ENCODE results near the gene DAPP1.
"Not testable (repeated sequence)": the region's sequence is repeated elsewhere in the genome, so short reads cannot be mapped to it uniquely, and the experiment has no call there.

Gene DAPP1

DNA sequence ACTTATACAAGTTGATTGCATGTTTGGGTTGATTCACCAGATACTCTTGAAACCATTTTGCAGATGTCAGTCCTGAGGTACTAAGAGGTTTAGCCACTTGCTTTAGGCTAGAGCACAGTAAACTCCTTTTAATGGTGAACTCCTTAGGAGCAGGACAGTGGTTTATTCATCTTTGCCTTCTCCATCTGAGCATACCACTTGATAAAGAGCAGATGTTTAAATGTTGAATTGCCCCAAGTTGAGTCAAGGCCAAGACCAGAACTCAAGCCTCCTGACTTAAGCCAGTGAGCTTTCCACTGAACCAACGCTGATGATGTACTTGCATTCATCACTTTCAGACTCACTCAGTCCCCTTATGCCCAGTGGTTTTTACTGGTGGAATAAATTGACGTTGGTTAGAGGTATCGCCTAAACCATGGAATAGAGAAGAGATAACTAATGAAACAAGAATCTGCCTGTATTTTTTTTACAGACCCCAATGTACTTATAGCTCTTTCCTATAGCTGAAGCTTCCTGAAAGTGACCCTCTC, 7.5 kb downstream of the DAPP1 start:
- no peak for DNase-seq (ENCODE audit: low read depth)

DNA sequence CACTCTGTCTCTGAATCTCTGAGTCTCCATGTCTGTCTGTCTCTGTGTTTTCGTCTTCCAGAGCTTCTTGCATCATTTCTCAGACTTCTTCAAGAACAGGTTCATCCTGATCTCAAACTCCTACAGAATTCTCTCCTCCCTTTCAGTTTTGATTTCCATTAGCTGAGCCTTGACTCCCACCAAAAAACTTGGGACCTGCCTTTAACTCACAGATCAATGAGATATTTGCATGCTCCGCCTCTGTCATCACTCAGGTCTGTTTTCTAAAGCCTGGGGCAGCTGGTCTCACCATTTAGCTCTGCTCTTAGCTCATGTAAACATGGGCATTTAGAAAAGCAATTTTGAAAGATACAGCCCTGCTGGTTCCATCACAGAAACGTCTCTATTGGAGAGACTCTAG, 8.6 kb downstream of the DAPP1 start:
- DNase-seq (ENCODE audit: low read depth) = no peak

DNA sequence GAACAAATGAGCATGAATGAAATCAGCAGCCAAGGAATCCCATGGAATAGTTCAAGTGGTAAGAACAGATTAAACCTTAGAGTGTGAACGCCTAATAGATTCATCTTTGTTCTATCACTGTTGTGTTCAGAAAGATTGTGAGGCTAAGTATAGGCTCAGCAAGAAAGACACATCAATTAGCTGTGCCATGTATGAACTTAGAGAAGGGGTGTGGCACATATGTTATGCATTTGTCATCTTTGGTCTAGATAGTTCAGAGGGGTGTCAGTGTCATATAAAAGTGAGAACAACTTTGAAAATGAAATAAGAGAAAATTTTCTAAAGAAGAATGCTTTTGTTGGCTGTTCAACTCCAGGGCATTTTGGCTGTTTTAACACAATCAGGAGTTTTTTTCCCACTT, 9.4 kb downstream of the DAPP1 start:
- no peak for DNase-seq (ENCODE audit: low read depth)

DNA sequence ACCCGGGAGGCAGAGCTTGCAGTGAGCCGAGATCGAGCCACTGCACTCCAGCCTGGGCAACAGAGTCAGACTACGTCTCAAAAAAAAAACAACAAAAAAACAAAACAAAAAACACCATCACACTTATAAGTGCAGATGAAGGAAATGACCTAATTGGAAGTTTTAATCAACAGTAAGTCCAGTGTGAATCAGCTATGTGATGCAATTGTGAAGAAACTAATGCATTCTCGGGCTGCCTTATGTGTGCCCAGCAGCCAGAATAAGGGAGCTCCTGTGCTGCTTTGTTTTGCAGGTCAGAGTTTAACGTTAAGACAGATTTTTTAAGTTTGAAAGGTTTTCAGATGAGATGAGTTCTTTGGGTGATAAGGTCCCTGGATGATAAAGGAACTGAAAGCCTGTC, 10.8 kb downstream of the DAPP1 start:
- DNase-seq (ENCODE audit: low read depth) = no peak

DNA sequence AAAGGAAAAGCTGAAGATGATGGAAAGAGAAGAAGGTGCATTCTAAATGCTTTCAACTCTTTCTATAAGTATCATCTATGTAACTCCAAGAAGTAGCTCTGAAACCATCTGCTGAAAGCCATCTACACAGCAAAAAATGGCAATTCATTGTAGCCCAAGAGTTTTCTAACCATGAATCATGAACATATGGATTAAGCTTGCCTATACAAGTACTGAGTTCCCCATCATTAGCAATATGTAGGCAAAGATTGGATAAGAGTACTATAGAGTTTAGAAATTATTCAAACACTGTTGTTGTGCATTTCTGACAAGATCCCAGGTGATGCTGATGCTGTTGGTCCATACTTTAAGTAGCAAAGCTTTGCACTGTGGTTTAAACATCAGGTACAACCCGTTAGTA, 11.2 kb downstream of the DAPP1 start:
- no peak for DNase-seq (ENCODE audit: low read depth)

DNA sequence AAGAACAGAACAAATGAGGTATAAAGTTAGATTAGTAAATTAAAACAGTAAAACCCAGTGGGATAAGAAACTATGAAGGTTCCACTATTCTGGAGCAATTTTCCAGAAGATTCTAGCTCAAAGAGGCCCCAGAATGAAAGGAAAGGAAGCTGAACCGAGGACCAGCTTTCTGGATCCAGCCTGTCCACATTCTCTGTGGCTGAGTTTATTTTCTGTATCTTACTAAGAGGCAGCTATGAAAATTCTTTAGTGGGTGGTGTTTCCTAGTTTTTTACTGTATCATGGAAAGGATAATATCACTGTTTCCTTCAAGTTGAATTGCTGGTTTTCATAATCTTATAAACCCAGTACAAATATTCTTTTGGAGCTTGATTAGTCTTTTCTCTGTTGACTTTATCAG, 11.8 kb downstream of the DAPP1 start:
- DNase-seq (ENCODE audit: low read depth) = no peak

DNA sequence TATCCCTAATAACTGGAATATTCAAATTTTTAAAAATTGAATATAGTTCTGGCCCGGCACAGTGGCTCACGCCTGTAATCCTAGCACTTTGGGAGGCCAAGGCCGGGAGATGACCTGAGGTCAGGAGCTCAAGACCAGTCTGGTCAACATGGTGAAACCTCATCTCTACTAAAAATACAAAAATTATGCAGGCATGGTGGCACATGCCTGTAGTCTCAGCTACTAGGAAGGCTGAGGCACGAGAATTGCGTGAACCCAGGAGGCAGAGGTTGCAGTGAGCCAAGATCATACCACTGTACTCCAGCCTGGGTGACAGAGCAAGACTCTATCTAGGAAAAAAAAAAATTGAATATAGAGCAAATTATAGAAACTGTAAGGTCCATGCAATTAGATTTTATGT, 13.4 kb downstream of the DAPP1 start:
- not testable (repeated sequence) for DNase-seq (ENCODE audit: low read depth)

DNA sequence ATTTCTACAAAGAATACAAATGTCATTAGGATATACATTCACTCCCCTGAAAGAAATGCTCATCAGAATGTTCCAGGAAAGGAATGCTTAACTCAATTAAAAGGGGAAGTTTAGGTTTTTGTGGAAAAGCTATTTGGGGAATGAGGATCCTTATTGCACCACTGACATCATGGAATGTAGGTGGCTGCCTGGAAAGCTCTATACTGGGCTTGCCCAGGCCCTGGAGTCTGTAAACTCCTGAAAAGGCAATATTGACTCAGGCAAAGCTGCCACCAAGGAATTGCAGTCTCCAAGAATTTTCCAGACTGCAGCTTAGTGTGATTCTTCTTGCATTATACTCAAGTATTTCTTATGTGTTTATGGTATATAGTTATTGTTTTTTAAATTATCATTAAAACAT, 15.7 kb downstream of the DAPP1 start:
- DNase-seq (ENCODE audit: low read depth) = no peak

DNA sequence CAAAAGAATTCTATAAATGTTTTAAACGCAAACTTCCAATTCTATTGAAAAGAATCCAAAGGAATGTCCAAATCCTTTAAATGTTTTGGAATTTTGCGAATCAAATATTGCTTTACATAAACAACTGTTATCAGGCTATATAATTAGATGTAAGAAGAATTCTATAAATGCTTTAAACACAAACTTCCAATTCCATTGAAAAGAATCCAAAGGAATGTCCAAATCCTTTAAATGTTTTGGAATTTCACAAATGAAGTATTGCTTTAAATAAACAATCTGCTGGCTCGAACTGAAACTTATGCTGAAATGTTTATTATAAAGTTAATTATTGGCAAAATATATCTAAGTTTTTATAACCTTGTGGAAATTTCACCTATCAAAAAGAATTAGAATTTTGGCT, 16.1 kb downstream of the DAPP1 start:
- DNase-seq (ENCODE audit: low read depth) = no peak

DNA sequence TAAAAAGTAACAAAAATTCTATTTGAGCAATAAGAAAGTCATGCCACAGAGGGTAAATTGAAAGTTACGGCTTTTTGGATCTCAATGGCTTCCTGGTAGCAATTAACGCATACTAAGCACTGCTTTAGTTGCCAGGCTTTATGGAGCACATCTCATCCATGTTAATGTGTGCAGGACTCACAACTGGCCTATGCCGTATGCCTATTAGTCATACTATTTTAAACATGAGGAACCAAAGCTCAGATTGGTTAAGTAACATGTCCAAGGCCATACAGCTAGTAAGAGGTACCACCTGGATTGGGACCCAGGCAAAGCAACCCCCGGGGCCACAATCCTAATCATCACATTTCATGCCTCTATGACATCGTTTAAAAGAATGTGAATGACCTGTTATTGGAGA, 17.1 kb downstream of the DAPP1 start:
- DNase-seq (ENCODE audit: low read depth) = no peak

DNA sequence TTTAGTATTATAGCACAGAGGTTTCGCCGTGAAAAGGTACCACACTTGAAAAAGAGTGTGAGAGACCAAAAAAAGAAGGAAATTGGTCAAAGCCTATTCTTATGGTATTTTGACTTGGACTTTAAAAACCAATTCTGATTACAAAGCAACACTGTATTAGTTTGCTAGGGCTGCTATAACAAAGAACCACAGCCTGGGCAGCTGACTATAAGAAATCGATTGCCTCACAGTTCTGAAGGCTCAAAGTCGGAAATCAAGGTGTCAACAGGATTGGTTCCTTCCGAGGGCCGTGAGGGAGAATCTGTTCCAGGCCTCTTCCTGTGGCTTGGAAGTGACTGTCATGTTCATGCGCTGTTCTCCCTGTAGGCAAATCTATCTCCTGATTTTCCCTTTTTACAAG, 17.9 kb downstream of the DAPP1 start:
- DNase-seq (ENCODE audit: low read depth) = no peak

DNA sequence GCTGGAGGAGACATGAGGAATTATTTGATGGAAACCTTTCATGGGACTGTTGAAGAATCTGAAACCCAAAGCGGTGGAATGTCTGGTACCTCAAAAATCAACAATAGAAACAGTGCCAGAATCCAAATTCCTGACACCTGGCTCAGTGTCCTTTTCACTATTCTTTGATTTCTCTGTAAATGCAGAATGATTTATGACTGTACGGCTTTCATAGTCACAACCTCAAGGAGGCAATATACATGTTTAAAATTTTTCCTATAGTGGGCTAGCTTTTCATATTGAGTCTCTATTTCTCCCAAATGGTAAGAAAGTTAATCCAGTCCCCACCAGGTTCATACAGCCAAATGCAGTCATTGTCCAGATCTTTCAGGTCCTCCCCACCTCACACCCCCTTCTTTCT, 19.3 kb downstream of the DAPP1 start:
- DNase-seq (ENCODE audit: low read depth) = no peak

DNA sequence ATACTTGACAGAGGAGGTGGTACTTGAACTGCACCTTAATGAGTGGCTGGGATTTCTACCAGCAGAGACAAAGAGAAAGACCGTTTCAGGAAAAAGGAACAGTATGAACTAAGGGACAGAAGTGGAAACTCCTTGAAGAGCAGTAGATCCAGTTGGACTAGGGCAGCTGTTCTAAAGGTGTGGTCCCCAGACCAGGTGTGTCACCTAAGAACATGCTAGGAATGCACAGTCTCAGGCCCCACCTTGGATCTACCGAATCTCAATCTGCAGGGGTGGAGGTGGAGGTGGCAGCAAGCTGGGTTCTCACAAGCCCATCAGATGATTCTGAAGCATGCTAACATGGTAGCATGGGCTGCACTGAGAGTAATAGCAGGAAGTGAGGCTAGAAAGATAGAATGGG, 22.3 kb downstream of the DAPP1 start:
- DNase-seq (ENCODE audit: low read depth) = no peak

DNA sequence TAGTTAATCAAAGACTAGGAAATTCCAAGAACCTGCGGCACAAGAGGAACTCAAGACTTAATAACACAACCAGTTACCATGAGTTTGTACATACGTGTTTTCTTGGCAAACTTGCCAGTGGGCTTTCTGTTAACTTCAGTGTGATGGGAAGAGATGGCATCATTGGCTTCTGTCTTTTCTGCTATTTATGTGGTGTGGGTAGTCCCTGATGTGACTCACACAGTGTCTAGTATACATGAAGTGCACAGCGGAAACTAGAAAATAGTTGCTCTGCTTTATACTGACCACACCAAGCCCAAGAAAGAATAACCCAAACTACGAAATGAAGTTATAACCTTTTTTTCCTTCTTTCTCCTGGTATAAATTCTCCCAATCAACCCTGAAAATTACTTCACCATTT, 24.5 kb downstream of the DAPP1 start:
- DNase-seq (ENCODE audit: low read depth) = no peak

DNA sequence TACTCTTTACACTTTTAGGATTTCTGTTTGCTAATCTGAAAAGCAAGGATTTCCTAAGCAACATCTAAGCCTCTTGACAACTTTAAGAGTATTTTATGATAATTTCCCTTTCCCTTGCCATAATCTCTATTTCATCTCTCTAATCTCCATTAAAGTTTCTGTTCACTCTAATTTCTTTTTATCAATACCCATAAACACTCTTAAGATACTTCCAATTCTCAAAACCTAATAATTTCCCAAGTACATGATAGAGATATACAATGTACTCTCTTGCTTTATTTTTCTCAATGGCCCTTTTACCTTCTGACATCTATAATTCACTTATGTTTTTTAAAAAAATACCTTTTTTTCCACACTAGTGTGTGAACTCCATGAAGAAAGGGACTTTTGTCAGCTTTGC, 26.8 kb downstream of the DAPP1 start:
- DNase-seq (ENCODE audit: low read depth) = no peak

DNA sequence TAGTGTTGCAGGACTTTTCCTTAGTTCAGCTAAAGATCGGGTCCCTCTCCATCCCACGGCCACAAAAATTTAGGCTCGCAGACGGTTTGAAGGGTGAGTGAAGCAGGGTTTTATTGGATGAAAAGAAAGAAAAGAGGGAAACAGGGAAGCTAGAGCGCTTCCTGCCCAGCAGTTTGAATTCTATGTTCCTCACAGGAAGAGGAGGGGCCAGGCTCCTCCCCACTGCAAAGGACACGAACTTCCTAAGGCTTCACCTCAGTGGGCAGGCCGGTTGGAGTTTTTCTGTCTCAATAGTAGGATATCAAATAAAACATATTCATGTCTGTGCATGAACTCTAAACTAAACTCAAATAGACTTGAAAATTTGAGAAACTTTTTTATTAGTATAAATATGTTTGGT, 27.4 kb downstream of the DAPP1 start:
- no peak for DNase-seq (ENCODE audit: low read depth)

DNA sequence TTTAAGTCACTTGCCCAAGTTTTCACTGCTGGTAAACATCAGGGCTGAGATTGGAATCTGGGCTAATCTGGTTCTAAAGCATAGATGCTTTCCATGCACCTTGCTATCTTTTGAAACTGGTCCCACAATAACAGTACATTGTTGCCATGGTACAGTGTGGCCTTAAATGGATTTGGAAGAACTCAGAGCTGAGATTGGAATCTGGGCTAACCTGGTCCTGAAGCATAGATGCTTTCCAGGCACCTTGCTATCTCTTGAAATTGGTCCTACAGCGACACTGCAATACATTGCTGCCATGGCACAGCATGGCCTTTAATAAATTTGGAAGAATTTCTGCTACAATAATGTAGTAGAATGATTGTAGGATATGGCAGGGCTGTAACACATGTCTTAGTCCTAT, 28.6 kb downstream of the DAPP1 start:
- DNase-seq (ENCODE audit: low read depth) = no peak

DNA sequence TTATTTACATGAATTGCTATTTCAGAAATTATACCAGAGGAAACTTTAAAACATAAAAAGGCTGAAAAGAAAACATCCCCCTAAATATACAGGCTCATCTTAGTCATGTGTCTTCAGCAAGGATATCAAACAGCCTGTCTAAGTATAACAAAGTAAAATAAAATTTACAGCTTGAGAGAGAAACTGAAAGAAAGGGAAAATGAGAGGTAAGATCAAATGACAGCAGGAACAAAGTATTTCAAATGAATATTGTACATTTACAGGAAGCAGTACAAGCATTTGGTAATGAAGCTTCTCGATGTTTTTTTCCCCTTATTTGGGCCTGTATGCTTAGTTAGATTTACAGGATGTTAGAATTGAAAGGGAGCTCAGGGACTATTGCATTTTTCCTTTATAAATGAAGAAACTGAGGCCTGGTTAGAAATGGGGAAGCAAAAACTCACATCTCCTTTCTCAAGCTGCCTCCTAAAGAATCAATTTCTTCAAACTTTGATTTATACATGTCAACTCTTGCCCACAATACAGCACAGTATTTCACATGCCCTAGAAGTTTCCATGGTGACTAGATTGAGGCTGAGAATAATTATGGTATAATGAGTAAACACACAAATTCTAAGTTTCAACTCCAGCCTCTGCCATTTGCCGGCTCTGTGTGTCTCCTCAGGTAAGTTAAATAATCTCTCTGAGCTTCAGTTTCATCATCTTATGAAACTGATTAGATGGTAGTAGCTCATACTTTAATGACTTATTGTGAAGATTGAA, 29.3 kb downstream of the DAPP1 start:
- DNase-seq (ENCODE audit: low read depth) = no peak

DNA sequence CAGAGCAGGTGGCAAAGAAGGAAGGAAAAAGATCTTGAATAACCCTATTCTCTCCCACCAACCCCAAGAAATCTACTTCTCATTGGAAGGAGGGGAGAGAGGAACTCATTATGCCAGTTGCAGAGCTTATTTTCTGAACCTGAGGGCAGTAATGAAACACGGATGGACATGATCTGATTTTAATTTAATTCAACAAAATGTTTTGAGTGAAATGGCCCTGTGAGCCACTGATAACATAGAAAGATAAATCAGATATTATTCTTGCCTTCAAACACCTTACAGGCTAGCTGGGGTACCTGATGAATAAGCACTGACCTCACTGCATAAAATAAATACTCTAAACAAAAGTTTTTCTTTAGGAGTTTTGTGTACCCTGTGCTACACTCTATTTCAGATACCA, 30.3 kb downstream of the DAPP1 start:
- no peak for DNase-seq (ENCODE audit: low read depth)

DNA sequence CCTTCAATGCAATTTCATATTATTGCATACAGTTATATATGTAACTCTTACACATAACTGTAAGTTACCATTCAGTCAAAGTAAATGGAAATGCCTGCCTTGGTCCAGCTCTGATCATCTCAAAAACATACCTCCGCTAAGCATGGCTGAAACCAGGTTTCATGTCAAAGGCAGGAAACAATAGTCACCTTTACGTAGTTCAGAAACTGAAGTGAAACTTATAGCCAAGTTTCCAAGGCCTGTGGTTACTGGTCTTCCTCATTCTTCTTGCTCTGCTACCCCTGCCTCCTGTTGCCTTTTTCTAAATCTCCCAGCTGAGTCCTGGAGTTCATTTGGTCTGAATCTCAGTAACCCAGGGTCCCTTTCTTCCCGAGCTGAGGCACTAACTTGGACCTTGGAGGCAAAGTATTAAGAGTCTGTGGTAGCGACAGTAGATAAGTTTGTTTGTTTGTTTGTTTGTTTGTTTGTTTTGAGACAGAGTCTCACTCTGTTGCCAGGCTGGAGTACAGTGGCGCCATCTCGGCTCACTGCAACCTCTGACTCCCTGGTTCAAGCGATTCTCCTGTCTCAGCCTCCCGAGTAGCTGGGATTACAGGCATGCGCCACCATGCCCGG, 30.8 kb downstream of the DAPP1 start:
- no peak for DNase-seq (ENCODE audit: low read depth)

DNA sequence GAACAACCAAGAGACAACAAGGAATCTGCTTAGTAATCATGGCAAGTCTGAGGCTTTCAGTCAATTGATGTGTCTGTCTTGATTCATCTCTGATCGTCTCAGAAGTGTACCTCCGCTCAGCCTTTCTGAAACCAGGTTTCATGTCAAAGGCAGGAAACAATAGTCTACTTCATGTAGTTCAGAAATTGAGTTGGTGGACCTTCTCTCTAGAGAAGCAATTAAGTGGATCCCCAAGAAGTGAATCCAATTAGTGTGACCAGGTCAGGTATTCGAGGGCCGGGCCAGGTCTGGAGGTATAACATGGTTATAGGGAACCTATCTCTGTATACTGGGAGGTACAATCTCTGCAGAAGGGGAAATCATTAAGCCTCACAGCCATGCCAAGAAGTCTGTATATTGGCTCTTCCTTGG, 32.0 kb downstream of the DAPP1 start:
- no peak for DNase-seq (ENCODE audit: low read depth)

DNA sequence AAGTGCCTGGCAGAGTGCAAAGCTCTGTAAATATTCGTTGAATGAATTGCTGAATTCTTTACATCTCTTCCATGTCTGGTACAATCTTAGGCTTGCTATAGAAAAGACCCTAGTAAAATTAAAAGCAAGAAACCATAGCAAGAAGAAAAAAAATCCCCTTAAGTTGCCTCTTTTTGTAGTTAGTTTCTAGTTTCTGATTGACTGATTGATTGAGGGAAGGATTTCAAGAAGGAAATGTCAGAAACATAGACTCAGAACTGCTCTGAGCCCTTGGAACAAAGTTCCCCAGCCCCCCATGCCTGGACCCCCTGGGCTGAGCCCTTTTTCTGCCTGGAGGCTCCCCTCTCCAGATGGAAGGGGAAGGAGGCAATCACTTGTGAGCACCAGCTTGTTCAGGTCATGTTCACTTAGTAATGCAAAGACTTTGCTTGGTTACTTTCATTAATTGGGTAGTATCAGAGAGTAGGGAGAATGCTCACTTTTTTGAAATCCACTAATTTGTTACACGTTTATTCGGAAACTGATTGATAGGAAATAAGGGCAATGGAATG, 35.6 kb downstream of the DAPP1 start:
- DNase-seq (ENCODE audit: low read depth) = no peak

DNA sequence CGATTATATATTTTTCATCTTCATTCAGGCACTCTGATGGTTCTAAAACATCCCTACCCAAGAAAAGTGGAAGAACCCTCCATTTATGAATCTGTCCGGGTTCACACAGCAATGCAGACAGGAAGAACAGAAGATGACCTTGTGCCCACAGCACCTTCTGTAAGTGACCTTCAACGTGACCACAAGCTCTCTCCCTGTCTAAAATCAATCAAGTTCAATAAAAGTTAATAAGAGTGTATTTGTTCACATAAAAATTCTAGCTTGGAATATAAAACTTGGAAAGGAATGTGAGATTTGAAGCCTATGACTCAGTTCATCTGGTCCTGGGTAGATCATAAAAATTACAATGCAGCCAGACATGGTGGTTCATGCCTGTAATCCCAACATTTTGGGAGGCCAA, 36.6 kb downstream of the DAPP1 start:
- DNase-seq (ENCODE audit: low read depth) = no peak

DNA sequence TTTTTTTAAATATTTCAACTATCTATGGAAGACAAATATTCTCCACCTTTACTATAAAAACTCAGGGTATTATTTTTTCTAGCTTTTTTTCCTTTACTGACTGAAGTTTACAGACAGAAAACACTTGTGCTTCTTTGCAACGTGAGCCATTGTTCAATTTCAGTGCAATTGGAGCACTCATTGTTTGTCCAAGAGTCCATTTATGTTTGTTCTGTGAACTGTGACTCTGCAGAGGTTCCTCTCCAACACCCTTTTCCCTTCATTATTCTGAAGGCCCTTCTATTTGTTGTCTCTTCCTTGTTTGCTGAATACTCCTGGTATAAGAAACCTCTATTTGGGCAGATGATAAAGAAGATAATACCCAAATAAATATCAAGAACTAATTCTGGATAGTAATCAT, 37.4 kb downstream of the DAPP1 start:
- no peak for DNase-seq (ENCODE audit: low read depth)

Measured in HS-27A (cell line).